Stimulated activated CD4-positive, alpha-beta T cell treated with anti-CD3 and anti-CD28 coated beads, Interleukin-2, amount 100 ng/mL, for 24 hours (primary cell): ENCODE data around the gene RNF4.
"Not testable (repeated sequence)": the region's sequence is repeated elsewhere in the genome, so short reads cannot be mapped to it uniquely, and the experiment has no call there.

Experiments used
- DNase-seq, 2 donors: peaks; one replicate each; pipeline ENCODE4 v3.0.0-alpha.2; 2020

The RNF4 gene

GRCh38 chr4:2459589-2460349 is 9.1 kb upstream of the RNF4 start:
- no peak for DNase-seq

DNA sequence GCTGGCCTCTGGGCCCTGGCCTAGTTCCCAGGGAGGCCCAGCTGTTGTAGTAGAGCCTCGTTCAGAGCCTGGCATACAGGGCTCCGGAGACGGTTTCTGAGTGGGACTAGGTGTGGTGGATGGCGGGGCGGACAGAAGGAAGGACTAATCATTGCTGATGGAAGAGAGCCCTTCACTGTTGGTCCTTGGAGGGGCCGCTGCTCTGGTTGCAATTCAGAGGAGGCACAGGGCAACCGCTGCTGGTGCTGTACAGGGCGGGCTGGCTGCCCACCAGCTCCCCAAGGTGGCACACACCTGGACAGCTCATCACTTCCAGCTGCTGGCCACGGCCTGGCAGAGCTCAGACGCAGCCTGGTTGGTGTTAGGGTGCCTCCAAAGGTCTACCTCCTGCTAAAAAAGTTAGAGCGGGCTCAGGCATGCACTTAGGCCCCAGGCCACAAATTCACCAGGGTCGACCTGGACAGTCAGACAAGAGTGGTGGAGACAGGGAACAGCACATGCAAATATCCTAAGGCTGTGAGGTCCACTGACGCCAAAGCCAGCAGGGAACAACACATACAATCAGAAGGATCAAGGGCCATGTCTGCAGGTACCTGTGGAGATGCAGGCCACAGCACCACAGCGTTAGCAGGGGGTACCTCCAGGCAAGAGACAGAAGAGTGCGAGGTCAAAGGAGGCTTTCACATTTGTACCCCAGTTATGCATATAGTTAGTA is 7.5 kb upstream of the RNF4 start:
- DNase-seq: no peak

DNA sequence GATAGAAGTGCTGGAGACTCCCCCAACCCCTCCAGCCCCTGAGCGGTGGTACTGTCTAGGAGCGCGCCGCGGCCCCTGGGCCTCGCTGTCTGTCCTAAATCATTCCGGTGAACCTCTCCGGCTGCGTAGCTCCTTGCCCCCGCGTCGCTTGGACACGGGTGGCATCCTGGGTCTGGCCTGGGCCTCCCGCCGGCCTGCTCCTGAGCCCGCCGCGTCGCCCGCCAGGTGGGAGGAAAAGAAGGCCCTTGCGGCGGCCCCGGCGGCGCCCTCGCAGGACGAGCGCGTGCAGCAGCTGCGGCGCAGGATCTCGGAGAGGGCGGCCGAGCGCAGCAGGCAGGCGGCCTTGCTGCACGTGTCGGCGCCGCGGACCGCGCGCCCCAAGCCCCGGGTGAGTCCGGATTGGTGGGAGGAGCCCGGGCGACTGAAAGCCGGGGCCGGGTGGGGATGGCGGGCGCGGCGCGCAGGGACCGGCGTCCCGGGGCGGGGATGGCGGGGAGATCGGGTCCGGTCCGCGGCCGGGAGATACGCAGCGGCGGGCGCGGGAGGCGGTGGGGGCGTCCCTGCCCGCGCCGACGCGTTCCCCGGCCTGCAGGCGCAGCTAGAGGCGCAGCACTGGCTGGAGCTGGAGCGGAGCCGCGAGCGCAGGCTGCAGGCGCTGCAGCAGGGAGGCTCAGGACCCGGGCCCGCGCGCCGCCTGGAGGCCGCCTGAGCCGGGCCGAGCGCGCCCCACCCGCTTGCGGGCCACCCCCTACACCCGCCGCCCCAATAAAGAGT is 6.5 kb upstream of the RNF4 start:
- DNase-seq: peak; percentile 65 to 75

DNA sequence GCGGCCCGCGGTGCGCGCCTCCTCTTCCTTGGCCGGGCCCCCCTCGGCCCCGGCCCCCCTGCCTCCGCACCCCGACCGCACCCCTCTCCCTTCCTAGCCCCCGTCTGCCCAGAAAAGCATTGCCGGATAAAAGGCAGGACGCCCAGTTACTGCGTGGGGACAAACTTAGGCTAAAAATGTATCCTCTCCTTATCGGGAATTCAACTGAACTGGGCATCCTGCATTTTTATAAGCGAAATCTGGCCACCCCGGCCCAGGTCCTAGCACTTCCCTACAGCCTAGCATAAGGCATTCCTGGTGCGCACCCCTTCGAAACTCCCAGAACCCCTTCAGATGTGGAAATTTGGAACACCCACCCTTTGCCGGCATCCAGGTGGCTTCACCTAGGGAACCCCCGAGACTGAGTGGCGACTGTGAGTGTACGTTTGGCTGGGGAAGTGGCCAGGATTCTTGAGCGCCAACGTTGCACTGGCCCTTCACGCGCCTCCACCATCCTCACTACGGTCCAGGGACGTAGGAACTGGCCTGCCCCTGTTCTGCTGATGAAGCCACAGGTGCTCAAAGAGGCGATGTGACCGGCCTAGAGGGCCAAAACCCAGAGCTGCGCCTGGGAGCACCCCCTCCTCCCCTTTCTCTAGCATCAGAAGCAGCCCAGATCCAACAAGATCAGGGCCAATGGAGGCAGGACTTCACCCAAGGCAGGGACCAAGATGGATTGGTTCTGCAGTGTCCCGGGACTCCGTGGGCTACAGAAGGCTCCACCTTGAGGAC is 5.7 kb upstream of the RNF4 start:
- DNase-seq: no peak

GRCh38 chr4:2465032-2465431 is 3.9 kb upstream of the RNF4 start:
- DNase-seq: no peak

DNA sequence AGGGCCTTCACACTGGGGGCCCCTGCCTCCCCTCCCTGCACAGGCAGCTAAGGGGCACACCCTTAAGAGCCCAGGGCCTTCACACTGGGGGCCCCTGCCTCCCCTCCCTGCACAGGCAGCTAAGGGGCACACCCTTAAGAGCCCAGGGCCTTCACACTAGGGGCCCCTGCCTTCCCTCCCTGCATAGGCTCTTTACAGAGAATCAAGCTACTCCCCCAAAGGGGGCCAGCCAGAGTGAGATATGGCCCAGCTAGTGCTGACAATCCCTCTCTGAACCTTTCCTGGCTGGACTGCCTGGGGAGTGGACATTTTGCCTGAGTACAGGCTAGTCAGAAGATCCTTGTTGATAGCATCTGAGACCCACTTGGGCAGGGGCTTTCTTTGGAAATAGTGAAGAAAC is 3.4 kb upstream of the RNF4 start:
- not testable (repeated sequence) for DNase-seq

DNA sequence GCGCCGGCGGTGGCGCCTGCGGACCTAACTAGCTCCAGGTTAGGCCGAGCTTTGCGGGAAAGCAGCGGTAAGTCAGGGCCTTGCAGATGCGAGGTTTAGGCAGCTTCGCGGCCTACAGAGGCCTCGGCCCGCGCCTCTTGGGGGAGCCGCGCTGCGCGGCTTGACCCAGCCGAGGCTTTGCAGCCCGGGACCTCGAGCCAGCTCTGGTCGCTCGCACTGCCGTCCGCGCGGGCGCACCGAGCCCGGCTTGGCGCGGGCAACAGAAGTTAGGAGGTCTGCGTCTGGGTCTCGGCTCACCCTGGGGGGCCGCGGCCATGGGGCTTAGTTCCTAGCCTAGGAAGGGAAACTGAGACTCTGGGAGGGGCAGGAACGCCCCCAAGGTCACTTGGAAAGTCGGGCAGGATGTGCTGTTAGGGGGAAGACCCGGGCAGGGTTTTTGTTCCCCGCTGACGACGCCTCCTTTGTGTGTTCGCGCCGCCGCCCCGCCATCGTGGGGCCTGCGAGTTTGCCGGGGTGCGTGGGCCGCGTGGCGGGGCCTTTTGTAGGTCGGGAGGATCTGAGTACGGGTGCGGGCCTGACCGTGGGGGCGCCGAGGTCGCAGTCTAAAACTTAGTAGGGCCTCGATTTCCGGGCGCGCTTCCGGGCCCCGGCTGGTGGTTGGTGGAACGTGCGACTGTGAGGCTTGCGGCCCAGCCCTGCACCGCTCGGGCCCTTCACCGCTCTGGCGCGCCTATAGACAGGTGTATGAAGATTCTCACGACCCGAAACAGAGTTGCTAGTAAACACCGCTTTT is 482 bp downstream of the RNF4 start:
- DNase-seq: peak; percentile 78 to 81

GRCh38 chr4:2470791-2471190 is 1.9 kb downstream of the RNF4 start:
- no peak for DNase-seq

DNA sequence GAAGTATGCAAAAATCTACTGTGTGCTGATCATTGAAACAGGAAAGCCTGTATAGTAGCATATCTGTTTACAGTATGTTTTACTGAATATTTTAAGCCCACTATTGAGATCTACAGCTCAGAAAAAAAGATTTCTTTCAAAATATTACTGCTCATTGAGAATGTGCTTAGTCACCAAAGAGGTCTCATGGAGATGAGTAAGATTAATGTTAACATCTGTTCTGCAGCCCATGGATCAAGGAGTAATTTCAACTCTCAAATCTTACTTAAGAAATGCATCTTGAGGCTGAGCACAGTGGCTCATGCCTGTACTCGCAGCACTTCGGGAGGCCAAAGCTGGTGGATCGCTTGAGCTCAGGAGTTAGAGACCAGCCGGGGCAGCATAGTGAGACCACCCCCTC is 3.3 kb downstream of the RNF4 start:
- DNase-seq: no peak

DNA sequence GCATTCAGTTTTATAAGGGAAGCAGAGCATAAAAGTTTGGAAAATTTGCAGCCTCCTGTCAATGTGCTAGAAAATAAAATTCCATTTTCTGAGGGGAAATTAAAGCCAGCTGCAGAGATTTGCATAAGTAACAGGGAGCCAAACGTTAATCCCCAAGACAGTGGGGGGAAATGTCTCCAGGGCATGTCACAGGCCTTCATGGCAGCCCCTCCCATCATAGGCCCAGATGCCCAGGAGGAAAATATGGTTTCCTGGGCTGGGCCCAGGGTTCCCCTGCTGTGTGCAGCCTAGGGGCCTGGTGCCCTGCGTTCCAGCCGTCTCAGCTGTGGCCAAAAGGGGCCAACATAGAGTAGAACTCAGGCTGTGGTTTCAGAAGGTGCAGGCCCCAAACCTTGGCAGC is 9.3 kb downstream of the RNF4 start:
- no peak for DNase-seq

GRCh38 chr4:2480649-2481048 is 11.7 kb downstream of the RNF4 start:
- DNase-seq: no peak

GRCh38 chr4:2482192-2482591 is 13.3 kb downstream of the RNF4 start:
- no peak for DNase-seq

DNA sequence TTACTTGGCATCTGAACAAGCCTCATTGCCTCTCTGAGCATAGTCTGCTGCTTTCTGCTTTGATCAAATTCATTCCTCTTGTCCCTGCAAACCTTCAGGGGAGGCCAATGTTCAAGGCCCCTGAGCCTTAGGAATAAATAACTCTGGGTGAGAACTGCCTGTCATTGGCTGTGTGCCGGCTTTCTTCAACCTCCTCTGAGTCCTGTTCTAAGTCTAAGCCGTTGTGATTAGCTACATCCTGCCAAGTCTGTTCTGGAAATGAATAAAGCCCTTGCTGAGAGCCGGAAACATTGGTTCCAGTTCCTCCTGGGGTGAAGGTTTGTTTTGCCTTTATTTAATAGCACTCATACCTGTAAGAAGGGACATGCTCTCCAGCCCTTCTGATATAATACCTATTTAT is 13.8 kb downstream of the RNF4 start:
- no peak for DNase-seq

- DNase-seq: no peak
Measured at GRCh38 chr4:2483237-2483636, 14.3 kb downstream of the RNF4 start.

GRCh38 chr4:2484185-2484584 is 15.3 kb downstream of the RNF4 start:
- DNase-seq: no peak

- peak; percentile 49 to 52 for DNase-seq
Measured at GRCh38 chr4:2484993-2485392, 16.1 kb downstream of the RNF4 start.

GRCh38 chr4:2485956-2486355 is 17.1 kb downstream of the RNF4 start:
- DNase-seq: no peak

DNA sequence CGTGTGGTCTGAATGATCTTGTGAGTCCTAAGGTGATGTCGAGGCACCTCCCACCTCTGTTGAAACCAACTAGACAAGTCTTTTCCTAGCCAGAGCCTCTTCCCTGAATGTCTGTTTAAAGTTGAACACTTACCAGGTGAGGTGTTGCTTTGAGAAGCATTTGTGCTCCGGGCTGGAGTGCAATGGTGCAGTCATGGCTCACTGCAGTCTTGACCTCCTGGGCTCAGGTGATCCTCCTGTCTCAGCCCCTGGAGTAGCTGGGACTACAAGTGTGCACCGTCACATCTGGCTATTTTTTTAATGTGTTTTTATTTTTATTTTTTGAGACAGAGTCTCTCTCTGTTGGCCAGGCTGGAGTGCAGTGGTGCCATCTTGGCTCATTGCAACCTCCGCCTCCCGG is 18.1 kb downstream of the RNF4 start:
- DNase-seq: no peak

DNA sequence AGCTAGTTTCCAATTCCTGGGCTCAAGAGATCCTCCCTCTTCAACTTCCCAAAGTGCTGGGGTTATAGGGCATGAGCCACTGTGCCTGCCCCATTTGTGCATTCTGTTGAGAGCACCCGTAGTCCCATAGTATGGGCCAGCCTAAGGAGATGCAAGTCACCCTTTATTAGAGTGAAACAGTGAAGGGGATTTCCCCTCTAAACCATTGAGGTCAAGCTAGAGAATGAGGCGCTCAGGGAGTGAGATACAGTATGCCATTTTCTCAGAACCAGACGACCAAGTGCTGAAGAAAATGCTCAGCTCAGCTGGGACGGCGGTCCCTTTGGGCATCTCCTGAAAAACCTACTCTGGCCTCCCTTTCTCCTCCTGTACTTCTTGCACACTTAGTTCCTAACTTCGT is 18.7 kb downstream of the RNF4 start:
- DNase-seq: no peak

- DNase-seq: no peak
Measured at GRCh38 chr4:2489081-2489805, 20.3 kb downstream of the RNF4 start.

- DNase-seq: no peak
Measured at GRCh38 chr4:2489841-2490552, 21.1 kb downstream of the RNF4 start.
